Transverse colon (tissue), 4 donors: ENCODE data around the gene LRBA. TPM values are rescaled to one million over a fixed set of nuclear protein-coding genes. Genes with fewer than 3 reads are reported as not detected.

ENCODE experiments used
- DNase-seq: peaks from one replicate; pipeline ENCODE4 v3.0.0-alpha.2; 2019
- H3K27ac ChIP-seq, 4 donors: fragments of 200-600 bp; sonication (generic); 2 replicates each; pipeline ENCODE4 v1.5.1; 2016 to 2018; ENCODE audit warnings: inconsistent platforms in 4 of 4
- H3K27me3 ChIP-seq: fragments of 200-600 bp; sonication (generic); 2 replicates; pipeline ENCODE4 v1.5.1; 2017; ENCODE audit warnings: inconsistent platforms
- H3K36me3 ChIP-seq, 4 donors: fragments of 200-600 bp; sonication (generic); 2 replicates each; pipeline ENCODE4 v1.5.1; 2017 to 2019; ENCODE audit warnings: inconsistent platforms in 4 of 4
- H3K4me1 ChIP-seq, 4 donors: fragments of 200-600 bp; sonication (generic); 2 replicates each; pipeline ENCODE4 v1.5.1; 2017 to 2020; ENCODE audit warnings: inconsistent platforms in 4 of 4
- H3K4me3 ChIP-seq, 4 donors: fragments of 200-600 bp; sonication (generic); 1 replicate in 1 of 4; 2 replicates in 3 of 4; pipeline versions ENCODE4 v1.5.1 to v1.6.1; 2017 to 2019; ENCODE audit warnings: inconsistent platforms in 4 of 4
- H3K9me3 ChIP-seq, 2 donors: fragments of 200-600 bp; sonication (generic); 2 replicates each; pipeline ENCODE4 v1.5.1; 2017 to 2019; ENCODE audit warnings: inconsistent platforms in 2 of 2
- EP300 ChIP-seq: sonication (generic); formaldehyde crosslinking; IDR thresholded peaks from one replicate; pipeline ENCODE4 v1.6.1; 2017; ENCODE audit warnings: antibody characterized with exemption, low read depth
- POLR2A ChIP-seq: fragments of 450-650 bp; IDR thresholded peaks from one replicate; pipeline ENCODE4 v1.6.1; 2016; ENCODE audit warnings: antibody characterized with exemption, mild to moderate bottlenecking, moderate library complexity
- POLR2AphosphoS5 ChIP-seq, 3 donors: sonication (generic); formaldehyde crosslinking; IDR thresholded peaks; one replicate each; pipeline ENCODE4 v1.6.1; 2016; ENCODE audit warnings: antibody characterized with exemption in 3 of 3
- WGBS, 2 donors: methylation state at CpG; one replicate each; pipeline ENCODE4 v1.1.5; 2018; ENCODE audit warnings: low coverage in 1 of 2; 5-methylcytosine and 5-hydroxymethylcytosine counted together
- in situ Hi-C, 4 donors: fragments of 200-750 bp; cut with MboI; loops; one replicate each; pipeline versions ENCODE4 v1.15.0 to v1.15.1; 2017; ENCODE audit warnings: low sequenced_read_pairs in 3 of 4, low pct_ligation_motif_present in 1 of 4, low pct_unique_long_range_greater_than_20kb in 1 of 4
- intact Hi-C: fragments of 100-400 bp; cut with DNase I; formaldehyde crosslinking; loops from one replicate; pipeline ENCODE4 v1.15.1; 2023; ENCODE audit warnings: low total_unique reads
- small RNA-seq, 4 donors: library from RNA; depleted of rRNA; stranded (forward); fragments of <200 nt; gene quantifications; one replicate each; pipeline ENCODE3, GENCODE V24; 2016
- total RNA-seq, 4 donors: library from RNA; depleted of rRNA; stranded (reverse); fragments of >200 nt; gene quantifications; one replicate each; pipeline ENCODE4 v1.1.0, GENCODE V29; 2016
- TF ChIP-seq, protein P1 (sequence below), 5 experiments: fragments of 200-600 bp in 3 of 5; fragments of 450-650 bp in 2 of 5; sonication (generic) in 3 of 5; IDR thresholded peaks; 1 replicate in 2 of 5; 2 replicates in 3 of 5; pipeline ENCODE4 v1.5.1; 2016 to 2017; ENCODE audit warnings: antibody characterized with exemption in 5 of 5, inconsistent platforms in 3 of 5, mild to moderate bottlenecking in 2 of 5, moderate library complexity in 1 of 5

LRBA gene
- total RNA-seq, 4 donors from 2014 or later: 82.7 to 125 (median 112) TPM

DNA sequence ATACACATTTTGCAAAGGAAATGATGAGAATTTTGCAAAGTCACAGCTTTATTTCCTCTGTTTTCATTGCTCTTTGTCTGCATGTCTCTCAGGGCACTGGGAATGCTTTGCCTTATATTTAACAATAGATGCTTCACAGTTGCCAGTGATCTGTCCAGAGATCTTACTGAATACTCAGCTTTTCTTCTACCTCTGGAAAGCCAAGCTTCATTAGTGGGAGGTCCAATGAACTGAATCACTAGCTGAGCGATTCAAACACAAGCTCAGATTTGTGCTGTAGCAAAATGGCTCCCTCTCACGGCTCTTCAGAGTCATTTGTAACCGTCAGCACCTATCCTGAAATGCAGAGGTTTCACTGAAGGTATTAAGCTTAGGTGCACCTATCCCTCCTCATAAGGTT is 797.9 kb downstream of the LRBA start:
- Histone ChIP-seq H3K4me1 (no peaks in the 10 kb centered on the region), H3K27me3 (no peaks in the 10 kb centered on the region), H3K9me3 (no peaks in the 10 kb centered on the region), H3K36me3 (no peaks in the 10 kb centered on the region), H3K27ac (no peak overlapping the region), H3K4me3 (no peak overlapping the region)
- in situ Hi-C loops: loop anchor here (10.0 to 25.0 kb wide), 2 partner anchors 205 to 212 kb away; no protein-coding TSS in a partner anchor
- intact Hi-C loops: loop anchor here (10.0 kb wide), 1 partner anchor 212 kb away; no protein-coding TSS in a partner anchor
- no peak for DNase-seq
- TF ChIP-seq POLR2A: no peak
- TF ChIP-seq, protein P1, sequence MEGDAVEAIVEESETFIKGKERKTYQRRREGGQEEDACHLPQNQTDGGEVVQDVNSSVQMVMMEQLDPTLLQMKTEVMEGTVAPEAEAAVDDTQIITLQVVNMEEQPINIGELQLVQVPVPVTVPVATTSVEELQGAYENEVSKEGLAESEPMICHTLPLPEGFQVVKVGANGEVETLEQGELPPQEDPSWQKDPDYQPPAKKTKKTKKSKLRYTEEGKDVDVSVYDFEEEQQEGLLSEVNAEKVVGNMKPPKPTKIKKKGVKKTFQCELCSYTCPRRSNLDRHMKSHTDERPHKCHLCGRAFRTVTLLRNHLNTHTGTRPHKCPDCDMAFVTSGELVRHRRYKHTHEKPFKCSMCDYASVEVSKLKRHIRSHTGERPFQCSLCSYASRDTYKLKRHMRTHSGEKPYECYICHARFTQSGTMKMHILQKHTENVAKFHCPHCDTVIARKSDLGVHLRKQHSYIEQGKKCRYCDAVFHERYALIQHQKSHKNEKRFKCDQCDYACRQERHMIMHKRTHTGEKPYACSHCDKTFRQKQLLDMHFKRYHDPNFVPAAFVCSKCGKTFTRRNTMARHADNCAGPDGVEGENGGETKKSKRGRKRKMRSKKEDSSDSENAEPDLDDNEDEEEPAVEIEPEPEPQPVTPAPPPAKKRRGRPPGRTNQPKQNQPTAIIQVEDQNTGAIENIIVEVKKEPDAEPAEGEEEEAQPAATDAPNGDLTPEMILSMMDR (IDR thresholded peaks at IDR 0.05): no peak
- no peak for TF ChIP-seq EP300
- no peak for TF ChIP-seq POLR2AphosphoS5 (IDR thresholded peaks at IDR 0.05)
- WGBS, 2 donors: 73% methylated on average over 3 of the region's 3 CpGs; no CpG with 5 or more reads in 1 of the 2 donors

DNA sequence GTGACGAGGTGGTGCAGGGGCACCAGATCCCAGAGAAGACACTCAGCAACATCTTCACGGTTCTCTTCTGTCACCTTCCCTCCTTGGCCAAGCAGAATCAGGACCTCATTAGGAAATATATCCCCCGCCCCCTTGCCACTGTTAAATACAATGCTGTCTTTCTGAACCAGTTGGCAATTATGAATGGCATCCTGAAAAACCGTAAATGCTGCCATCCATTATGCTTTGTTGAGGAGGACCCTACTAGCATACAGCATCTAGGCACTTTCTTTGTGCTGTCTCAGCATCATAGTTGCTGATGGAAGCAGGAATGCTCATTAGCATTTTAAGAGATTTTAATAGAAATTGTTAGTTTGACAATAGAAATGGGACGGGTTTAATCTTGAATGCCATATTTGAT is 798.4 kb downstream of the LRBA start:
- intact Hi-C loops (loop anchor here (10.0 kb wide), 1 partner anchor 212 kb away; no protein-coding TSS in a partner anchor), in situ Hi-C loops (loop anchor here (10.0 to 25.0 kb wide), 2 partner anchors 204 to 212 kb away; no protein-coding TSS in a partner anchor)
- H3K27me3 ChIP-seq: no peaks in the 10 kb centered on the region

DNA sequence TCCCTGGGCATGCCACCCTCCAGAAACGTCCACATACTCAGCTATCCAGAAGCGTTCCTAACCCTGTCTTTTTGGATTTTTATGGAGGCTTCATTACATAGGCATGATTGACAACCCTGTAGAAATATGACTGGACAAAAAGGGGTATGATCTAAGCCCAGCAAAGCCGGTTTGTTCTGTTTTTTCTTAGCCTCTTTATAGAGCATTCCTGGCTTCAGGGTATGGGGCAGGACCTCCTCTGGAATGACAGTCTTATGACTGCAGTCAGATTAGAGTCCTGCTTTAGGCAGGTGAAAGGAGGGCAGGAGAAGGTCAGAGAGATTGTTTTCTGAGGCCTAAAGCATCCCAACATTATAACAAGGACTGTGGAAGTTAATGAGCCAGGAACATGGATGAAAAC is 799.5 kb downstream of the LRBA start:
- TF ChIP-seq EP300 (no peak), POLR2A (no peak), POLR2AphosphoS5 (IDR thresholded peaks at IDR 0.05) (no peak)
- TF ChIP-seq, protein P1 (IDR thresholded peaks at IDR 0.05): no peak
- intact Hi-C loops (loop anchor here (10.0 kb wide), 1 partner anchor 211 kb away; no protein-coding TSS in a partner anchor), in situ Hi-C loops (loop anchor here (10.0 to 25.0 kb wide), 2 partner anchors 203 to 211 kb away; no protein-coding TSS in a partner anchor)
- Histone ChIP-seq H3K27ac (no peak overlapping the region), H3K4me1 (no peaks in the 10 kb centered on the region), H3K9me3 (no peaks in the 10 kb centered on the region), H3K36me3 (no peaks in the 10 kb centered on the region), H3K27me3 (no peaks in the 10 kb centered on the region), H3K4me3 (no peak overlapping the region)
- DNase-seq: no peak
- WGBS, 2 donors: 54 to 65% methylated on average over 3 of the region's 3 CpGs

More for the DNA sequence above, 798.4 kb downstream of the LRBA start:
- no peaks in the 10 kb centered on the region for H3K4me1 ChIP-seq
- 88 to 100% methylated on average over 1 to 5 of the region's 5 CpGs for WGBS, 2 donors
- no peaks in the 10 kb centered on the region for H3K36me3 ChIP-seq
- DNase-seq: no peak
- TF ChIP-seq POLR2A: no peak
- no peak for TF ChIP-seq POLR2AphosphoS5 (IDR thresholded peaks at IDR 0.05)
- no peak overlapping the region for H3K27ac ChIP-seq
- H3K9me3 ChIP-seq: no peaks in the 10 kb centered on the region
- H3K4me3 ChIP-seq: no peak overlapping the region

Small RNA genes within 50 kb of the gene (small RNA-seq; reads per million reads assigned to genes)
- gene RNA5SP168: 0 reads per million in 4 donors

Other genes with a start within 250 kb of the LRBA start
- gene RPS3A, start 84.3 kb upstream of the LRBA start, total RNA-seq: 1,000 to 10,000 TPM in 3 of 4 donors, 100 to 1,000 TPM in 1; 905 to 2,947 (median 1,612) TPM